Superior temporal gyrus (tissue), 1 donor: Measurements from ENCODE around the gene S100A4.
"Not testable (repeated sequence)": the region's sequence is repeated elsewhere in the genome, so short reads cannot be mapped to it uniquely, and the experiment has no call there.

Experiments used
- DNase-seq: peaks from one replicate; pipeline ENCODE4 v3.0.0-alpha.2; 2016; ENCODE audit errors: extremely low spot score

The S100A4 gene

GRCh38 chr1:153533689-153534201, 11.9 kb downstream of the S100A4 start:
- peak; percentile 28 for DNase-seq

GRCh38 chr1:153532769-153533599, 12.6 kb downstream of the S100A4 start:
- DNase-seq = peak; percentile 84

- DNase-seq = no peak
These were observed 13.4 kb downstream of the S100A4 start for GRCh38 chr1:153532181-153532580.

GRCh38 chr1:153531638-153532037, 14.0 kb downstream of the S100A4 start:
- DNase-seq = no peak

GRCh38 chr1:153527683-153528040, 17.9 kb downstream of the S100A4 start:
- no peak for DNase-seq

GRCh38 chr1:153527023-153527682, 18.5 kb downstream of the S100A4 start:
- no peak for DNase-seq

- no peak for DNase-seq
These were observed 19.5 kb downstream of the S100A4 start for GRCh38 chr1:153526132-153526543.

GRCh38 chr1:153525088-153525728, 20.4 kb downstream of the S100A4 start:
- DNase-seq = no peak

GRCh38 chr1:153522353-153523048, 23.1 kb downstream of the S100A4 start:
- not testable (repeated sequence) for DNase-seq

GRCh38 chr1:153521808-153522207, 23.8 kb downstream of the S100A4 start:
- DNase-seq = not testable (repeated sequence)

- no peak for DNase-seq
These were observed 24.7 kb downstream of the S100A4 start for GRCh38 chr1:153520818-153521476.

GRCh38 chr1:153520137-153520691, 25.4 kb downstream of the S100A4 start:
- DNase-seq = not testable (repeated sequence)

- no peak for DNase-seq
These were observed 26.4 kb downstream of the S100A4 start for GRCh38 chr1:153519242-153519641.

GRCh38 chr1:153515504-153516394, 29.9 kb downstream of the S100A4 start:
- DNase-seq = no peak

- DNase-seq = no peak
These were observed 31.9 kb downstream of the S100A4 start for GRCh38 chr1:153513666-153514065.

GRCh38 chr1:153513023-153513422, 32.6 kb downstream of the S100A4 start:
- no peak for DNase-seq

GRCh38 chr1:153510984-153511410, 34.6 kb downstream of the S100A4 start:
- DNase-seq = peak; percentile 79

GRCh38 chr1:153509729-153510354, 35.8 kb downstream of the S100A4 start:
- no peak for DNase-seq

GRCh38 chr1:153509036-153509435, 36.6 kb downstream of the S100A4 start:
- no peak for DNase-seq
